GM12864 (cell line): ENCODE measurements around the gene ZBTB7A.

Experiments used
- DNase-seq: peaks from one replicate; pipeline ENCODE4 v3.0.0-alpha.2; 2011; ENCODE audit warnings: low read depth
- H3K4me3 ChIP-seq: 2 replicates; pipeline ENCODE4 v1.5.1; 2011; ENCODE audit warnings: mild to moderate bottlenecking, low read depth, low read length, control low read depth
- TF ChIP-seq, protein P1 (sequence below): IDR thresholded peaks from 2 replicates; pipeline ENCODE4 v1.5.1; 2011; ENCODE audit warnings: low read depth, mild to moderate bottlenecking, moderate library complexity, low read length, control low read depth, inconsistent platforms; ENCODE audit errors: missing control alignments

Gene ZBTB7A

DNA sequence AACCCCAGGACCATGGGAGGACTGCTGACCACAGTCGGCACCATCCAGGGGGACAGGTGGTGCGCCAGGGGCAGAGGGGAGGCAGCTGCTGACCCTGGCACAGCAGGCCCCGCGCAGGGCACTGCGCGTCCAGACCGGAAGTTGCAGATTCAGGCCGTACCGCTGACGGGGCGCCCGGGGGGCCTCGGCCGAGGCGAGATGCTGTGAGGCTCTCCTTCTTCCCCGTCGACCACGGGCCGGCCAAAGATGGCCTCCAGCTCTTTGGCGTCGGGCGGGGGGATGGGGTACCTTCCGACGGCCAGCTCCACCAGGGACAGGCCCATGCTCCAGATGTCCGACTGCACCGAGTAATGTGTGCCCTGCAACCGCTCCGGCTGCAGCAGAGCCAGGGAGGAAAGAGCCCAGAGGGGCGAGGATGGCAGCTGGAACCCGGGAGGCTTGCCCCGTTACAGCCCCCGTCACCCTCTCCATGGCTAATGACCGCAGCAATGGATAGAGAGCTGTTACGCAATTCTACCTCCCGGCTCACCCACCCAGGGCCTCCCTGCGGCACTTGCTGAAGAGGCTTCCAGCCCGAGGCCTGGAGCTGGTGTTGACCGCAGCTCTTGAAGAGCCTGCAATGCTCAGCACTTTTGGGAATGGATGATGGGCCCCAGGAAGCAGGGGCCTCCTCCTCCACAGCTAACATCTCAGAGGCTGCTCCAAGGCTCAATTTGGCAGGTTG lies 32.5 kb upstream of the ZBTB7A start:
- no peak overlapping the region for H3K4me3 ChIP-seq
- TF ChIP-seq, protein P1, sequence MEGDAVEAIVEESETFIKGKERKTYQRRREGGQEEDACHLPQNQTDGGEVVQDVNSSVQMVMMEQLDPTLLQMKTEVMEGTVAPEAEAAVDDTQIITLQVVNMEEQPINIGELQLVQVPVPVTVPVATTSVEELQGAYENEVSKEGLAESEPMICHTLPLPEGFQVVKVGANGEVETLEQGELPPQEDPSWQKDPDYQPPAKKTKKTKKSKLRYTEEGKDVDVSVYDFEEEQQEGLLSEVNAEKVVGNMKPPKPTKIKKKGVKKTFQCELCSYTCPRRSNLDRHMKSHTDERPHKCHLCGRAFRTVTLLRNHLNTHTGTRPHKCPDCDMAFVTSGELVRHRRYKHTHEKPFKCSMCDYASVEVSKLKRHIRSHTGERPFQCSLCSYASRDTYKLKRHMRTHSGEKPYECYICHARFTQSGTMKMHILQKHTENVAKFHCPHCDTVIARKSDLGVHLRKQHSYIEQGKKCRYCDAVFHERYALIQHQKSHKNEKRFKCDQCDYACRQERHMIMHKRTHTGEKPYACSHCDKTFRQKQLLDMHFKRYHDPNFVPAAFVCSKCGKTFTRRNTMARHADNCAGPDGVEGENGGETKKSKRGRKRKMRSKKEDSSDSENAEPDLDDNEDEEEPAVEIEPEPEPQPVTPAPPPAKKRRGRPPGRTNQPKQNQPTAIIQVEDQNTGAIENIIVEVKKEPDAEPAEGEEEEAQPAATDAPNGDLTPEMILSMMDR: no peak
- no peak for DNase-seq

DNA sequence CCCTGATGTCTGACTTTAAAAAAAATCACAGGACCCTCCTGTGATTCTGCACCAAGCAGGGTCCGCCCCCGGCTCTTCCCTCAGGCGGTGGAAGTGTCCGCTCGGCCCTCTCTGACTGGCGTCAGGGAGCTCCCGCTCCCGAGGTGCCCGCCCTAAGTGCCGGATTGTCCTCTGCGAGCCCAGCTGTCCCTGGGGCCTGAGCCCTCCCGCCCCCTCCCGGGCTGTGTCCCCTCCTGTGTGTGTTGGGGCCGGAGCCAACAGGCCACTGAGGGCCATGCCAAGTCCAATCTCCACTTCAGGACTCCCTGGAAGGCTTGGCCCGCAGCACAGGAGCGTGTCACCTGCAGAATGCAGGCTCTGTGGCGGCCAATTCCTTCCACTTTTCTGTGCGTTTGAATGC lies 31.8 kb upstream of the ZBTB7A start:
- no peak for DNase-seq
- TF ChIP-seq, protein P1: no peak
- no peak overlapping the region for H3K4me3 ChIP-seq

DNA sequence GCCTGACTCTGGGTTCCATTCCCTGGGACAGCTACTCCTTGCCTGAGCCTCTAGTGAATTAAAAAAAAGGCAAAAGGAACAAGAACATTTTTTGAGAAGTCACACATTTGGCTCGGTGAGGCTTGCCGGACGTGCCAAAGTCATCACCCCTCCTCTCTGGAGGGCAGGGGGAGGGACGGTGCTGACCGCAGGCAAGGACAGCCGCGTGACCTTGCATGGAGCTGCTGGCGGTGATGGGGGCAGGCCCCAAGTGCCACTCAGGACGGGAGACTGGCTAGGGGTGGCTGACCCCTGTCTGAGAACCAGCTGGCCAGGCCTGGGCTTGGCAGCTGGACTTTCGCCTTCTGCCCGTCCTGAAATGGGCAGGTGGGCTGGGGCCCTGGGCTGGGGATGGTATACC lies 30.8 kb upstream of the ZBTB7A start:
- no peak for DNase-seq
- TF ChIP-seq, protein P1: no peak
- H3K4me3 ChIP-seq: no peak overlapping the region

DNA sequence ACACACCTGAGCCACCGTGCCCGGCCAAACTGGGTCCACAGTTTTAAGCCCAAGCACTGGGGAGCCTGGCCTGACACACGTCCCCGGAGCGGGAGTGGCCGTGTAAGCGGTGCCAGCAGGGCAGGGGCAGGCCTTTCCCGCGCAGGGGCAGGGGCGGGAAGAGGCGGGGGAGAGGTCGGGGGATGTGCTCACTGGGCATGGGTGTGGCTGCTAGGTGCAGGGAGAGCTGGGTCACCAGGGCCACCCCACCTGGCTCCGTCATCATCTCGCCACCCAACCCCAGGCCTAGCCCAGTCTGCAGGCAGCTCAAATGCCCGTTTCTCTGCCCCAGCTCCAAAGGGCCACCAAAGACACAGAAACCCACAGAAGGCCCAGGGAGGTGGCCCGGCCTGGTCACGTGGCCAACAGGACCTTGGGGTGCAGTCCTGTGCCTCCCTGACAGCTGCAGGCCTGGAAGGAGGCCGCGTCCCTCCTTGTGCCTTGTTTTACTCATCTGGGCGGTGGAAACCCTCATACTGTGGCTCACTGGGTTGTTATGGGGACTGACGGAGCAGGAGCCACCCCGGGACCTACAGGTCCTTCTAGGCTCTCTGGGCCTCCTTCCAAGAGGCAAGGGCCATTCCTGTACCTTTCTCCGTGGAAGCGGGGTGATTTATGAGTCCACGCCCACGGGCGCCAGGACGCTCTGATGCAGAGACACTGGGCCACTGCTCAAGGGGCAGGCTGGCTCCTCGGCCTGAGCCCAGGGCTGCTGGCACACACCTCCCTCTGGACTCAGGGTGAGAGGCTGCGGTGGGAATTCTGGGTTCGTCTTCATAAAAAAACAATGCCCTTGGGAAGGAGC lies 29.6 kb upstream of the ZBTB7A start:
- no peak overlapping the region for H3K4me3 ChIP-seq
- no peak for DNase-seq
- TF ChIP-seq, protein P1: no peak

DNA sequence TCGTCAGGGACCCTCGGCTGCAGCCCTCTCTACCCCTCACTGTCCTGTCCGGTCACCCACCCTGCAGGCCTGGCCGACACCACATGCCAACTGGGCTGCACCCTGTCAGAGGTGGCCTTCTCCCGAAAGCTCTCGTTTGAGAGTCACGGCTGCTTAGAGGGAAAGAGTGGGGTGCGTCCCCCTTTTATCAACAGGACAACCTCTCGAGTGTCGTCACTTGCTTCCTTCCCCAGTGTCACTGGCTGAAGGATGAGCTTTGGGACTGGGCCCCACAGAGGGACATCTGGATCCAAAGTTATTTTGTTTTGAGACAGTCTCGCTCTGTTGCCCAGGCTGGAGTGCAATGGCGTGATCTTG lies 28.8 kb upstream of the ZBTB7A start:
- TF ChIP-seq, protein P1: no peak
- no peak overlapping the region for H3K4me3 ChIP-seq
- no peak for DNase-seq

DNA sequence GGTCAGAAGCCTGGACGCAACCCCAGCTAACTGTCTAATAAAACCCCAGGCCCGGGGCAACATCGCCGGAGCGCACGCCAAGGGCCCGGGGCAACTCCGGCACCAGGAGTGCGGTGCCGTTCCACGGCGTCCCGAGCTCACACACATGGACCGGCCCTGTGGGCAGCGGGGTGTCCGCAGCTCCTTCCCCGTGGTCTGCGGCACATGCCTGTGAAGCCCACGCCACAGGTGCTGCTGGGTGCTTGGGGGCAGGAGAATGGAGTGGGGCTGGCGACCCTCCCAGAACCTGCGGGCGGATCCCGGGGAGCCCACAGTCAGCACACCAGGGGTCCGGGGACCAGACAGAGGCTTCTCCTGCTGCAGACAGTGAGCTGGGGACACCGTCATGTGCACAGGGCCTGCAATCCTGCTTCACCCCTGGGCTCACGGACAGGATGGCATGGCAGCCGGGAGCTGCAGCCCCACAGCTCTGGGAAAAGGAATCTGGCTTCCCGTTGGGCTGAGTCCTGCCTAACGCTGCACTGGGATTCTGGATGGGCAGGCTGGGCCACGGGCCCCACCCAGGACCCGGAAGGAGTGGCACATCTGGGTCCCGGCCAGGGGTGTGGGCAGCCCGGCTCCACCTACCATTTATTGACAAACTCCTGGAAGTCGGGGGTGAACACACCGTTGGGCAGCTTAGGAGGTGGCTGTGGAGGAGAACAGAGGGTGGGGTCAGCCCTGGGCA lies 28.2 kb upstream of the ZBTB7A start:
- no peak for DNase-seq
- TF ChIP-seq, protein P1: no peak
- H3K4me3 ChIP-seq: no peak overlapping the region
